ENCODE measurements around the gene CRYGN.

Gene CRYGN

GRCh38 chr7:151389096-151389767 is 50.7 kb downstream of the CRYGN start:
- no peak for DNase-seq

- no peak for DNase-seq
Measured at GRCh38 chr7:151388430-151388829, 51.5 kb downstream of the CRYGN start.

GRCh38 chr7:151388007-151388297 is 52.0 kb downstream of the CRYGN start:
- no peak for DNase-seq

GRCh38 chr7:151387161-151388006 is 52.6 kb downstream of the CRYGN start:
- DNase-seq = no peak

- no peak for DNase-seq
Measured at GRCh38 chr7:151386301-151387160, 53.4 kb downstream of the CRYGN start.

GRCh38 chr7:151385626-151386300 is 54.2 kb downstream of the CRYGN start:
- no peak for DNase-seq

- no peak for DNase-seq
Measured at GRCh38 chr7:151384776-151385625, 54.9 kb downstream of the CRYGN start.

GRCh38 chr7:151384352-151384697 is 55.6 kb downstream of the CRYGN start:
- DNase-seq = no peak

GRCh38 chr7:151383638-151384351 is 56.1 kb downstream of the CRYGN start:
- DNase-seq = no peak

- DNase-seq = no peak
Measured at GRCh38 chr7:151382079-151382885, 57.7 kb downstream of the CRYGN start.

GRCh38 chr7:151381348-151382078 is 58.4 kb downstream of the CRYGN start:
- no peak for DNase-seq

GRCh38 chr7:151381098-151381347 is 58.9 kb downstream of the CRYGN start:
- no peak for DNase-seq

- DNase-seq = no peak
Measured at GRCh38 chr7:151380199-151381097, 59.5 kb downstream of the CRYGN start.

GRCh38 chr7:151379534-151380198 is 60.3 kb downstream of the CRYGN start:
- no peak for DNase-seq

GRCh38 chr7:151379193-151379520 is 60.8 kb downstream of the CRYGN start:
- DNase-seq = no peak
